ENCODE results near the gene RP9.
"Not testable (repeated sequence)": the region's sequence is repeated elsewhere in the genome, so short reads cannot be mapped to it uniquely, and the experiment has no call there.

Gene RP9

DNA sequence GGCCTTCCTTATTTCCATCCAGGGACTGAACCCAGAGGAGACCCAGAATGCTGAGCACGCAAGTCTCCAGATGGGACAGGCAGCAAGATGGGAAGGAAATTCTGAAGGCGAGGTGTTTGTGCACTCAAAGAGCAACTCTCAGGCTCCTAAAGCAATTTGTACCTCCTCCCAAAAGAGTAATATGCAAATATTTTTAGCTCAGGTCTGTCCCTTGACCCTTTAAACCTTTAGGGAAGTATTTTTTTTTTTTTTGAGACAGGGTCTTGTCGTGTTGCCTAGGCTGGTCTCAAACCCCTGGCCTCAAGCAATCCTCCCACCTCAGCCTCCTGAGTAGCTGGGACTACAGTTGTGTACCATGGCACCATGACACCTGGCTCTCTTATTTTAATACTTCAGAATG lies 8.4 kb downstream of the RP9 start:
- no peak for DNase-seq (ENCODE audit: low read depth)

DNA sequence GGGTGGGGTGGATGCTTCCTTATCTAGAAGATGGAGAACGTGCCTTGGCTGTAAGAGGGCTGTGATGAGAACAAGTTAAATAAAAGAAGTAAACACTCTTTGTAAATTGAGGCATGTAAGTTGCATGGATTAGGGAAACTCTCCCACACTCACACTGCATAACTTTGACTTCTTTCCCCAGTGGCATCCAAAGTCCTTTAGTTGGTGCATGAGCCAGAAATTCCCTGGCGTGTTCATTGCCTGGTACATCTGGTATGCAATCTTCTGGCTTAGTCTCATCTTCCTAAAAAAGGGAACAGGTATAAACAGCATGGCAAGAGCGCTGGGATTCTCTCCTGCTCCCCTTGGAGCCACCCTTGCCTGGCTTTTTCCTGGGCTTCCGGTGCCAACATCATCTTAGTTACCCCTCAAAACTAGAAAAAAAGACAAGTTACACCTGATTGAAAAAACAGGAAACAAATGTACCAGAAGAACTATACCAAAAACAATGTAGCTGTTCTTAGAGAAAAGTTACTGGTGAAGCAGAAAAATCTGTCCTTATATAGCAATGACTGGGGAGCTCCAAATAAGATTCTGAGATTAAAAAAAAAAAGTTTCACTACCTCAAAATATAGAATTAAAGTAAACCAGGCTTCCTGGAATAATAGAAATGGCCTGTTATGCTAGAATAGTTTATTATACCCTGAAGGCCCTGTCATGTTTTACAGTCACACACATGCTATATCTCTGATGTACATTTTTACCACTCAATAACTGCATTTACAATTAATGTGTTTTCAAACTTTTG lies 9.9 kb downstream of the RP9 start:
- no peak for DNase-seq (ENCODE audit: low read depth)

DNA sequence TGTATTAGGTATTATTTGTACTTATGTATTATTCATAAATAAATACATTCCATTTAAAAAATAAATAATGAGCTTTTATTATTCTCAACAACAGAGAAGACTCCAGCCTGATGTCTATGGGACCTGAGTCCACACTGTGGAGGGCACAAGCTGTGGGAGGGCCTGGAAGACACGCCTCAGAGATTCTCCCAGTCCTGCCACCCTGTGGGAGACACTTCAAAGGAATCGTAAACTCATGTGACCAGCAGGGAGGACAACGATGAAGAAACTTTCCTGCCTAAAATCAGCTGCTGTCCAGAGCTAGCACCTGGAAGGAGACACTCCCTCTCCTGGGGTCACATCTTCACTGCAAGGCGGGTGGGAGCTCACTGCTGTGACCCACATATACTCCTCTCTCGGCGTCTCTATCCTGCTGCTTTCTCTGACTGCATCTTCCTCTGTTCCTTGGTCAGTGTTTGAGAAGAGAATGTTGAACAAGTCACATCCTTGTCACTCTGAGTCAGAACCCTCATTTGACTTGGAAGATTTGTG lies 14.4 kb downstream of the RP9 start:
- DNase-seq (ENCODE audit: low read depth): not testable (repeated sequence)

DNA sequence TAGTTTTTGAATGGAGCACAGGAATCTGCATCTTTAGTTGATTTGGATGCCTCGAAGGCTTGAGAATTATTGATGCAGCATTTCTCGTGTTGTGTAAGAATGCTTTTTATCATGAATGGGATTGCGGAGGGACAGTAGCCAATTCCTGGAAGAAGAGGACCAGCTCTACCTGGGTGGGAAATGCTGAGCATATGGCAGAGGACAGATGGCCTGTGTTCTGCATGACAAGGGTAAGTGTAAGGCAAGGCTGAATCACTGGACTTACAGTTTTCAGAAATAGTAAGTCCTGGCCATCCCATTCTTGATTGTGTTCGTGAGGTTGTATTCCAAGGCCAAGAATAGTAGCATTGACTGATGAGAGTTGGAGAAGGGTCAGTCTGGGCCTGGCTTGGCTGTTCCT lies 15.9 kb downstream of the RP9 start:
- DNase-seq (ENCODE audit: low read depth): no peak

DNA sequence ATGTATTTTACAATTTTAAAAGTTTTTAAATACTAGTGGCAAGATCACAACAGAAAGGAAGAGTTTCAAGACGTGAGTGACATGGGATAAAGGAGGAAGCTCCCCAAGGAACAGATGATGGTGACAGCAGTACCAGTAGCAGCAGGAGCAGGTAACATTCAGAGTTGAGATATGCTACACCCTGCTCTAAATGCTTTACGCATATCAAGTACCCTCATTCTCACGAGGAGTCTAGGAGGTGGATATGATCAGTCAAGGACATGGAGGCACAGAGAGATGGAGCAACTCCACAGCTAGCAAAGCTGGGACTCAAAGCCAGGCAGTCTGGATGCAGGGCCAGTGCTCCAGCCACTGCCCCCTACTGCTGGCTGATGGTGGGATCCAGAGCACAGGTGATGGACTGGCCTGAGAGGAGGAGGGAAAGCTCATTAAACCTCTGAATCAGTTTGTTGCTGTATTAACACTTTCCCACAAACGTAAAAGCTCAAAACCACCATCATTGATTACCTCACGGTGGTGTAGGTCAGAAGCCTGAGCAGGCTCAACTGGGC lies 17.5 kb downstream of the RP9 start:
- DNase-seq (ENCODE audit: low read depth): no peak

DNA sequence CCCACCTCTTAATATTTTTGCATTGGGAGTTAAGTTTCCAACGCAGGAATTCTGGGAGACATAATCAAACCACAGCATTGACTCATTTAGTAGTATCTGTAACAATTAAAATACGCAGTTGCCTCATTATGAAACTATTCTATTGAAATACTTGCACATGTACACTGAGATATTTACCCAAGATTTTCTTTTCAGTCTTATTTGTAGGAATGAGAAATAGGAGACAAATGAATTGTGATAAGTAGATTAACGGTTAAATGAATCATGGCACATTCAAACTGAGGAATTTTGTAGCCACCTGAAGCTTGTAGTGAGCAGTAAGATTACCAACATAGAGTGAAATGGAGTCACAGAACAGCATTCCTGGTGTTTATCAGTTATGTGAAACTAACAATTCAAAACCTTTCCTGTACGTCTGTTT lies 18.1 kb downstream of the RP9 start:
- DNase-seq (ENCODE audit: low read depth): peak; percentile 47

DNA sequence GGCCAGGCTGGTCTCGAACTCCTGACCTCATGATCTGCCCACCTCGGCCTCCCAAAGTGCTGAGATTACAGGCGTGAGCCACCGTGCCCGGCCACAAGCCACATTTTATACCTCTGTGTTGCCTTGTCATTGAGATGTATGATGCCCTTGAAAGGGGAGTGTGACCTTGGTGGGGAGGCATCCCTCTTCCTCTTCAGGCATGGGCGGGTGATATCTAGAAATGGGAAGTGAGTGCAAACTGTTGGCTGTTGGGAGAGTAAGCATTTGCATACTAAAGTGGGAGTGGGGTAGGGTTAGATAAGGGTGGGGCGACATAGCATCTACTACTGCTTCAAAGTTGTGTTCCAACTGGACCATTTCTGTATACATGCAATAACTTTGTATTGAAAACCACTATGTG lies 20.1 kb downstream of the RP9 start:
- DNase-seq (ENCODE audit: low read depth): no peak

DNA sequence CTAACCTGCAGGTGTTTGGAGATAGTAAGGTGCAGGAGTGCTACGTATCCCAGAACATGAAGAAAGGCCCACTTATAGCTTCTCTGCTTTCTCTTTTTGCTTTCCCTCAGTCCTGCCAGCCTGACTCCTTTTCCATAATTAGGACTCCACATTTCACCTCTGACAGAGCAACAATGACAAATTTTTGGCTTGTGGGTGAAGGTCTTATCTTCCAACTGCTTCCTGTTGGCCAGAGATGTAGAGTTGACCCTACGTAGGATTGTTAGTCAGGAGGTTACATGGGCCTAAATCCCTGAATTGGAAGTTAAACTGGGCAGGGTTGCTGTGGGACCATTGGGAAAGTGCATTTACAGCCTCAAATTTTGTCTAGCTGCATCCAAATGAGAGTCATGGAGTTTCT lies 21.3 kb downstream of the RP9 start:
- no peak for DNase-seq (ENCODE audit: low read depth)

DNA sequence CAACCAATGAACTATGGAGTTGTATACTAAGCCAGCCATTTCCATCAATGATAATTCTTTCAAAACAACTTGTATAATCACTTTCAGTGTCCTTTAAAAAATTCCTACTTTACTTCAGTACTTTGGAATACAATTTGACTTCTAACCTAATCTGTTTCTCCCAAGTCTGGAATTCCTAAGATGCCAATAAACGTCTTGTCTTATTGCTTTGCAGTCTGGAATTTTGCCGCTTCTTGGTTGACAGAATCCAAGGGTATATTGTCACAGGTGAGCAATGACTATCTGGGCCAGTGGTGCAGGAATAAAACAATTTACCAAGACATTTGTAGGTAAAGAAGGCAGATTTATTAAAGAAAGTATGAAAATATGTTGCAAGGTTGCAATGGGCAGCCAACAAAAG lies 21.8 kb downstream of the RP9 start:
- no peak for DNase-seq (ENCODE audit: low read depth)

DNA sequence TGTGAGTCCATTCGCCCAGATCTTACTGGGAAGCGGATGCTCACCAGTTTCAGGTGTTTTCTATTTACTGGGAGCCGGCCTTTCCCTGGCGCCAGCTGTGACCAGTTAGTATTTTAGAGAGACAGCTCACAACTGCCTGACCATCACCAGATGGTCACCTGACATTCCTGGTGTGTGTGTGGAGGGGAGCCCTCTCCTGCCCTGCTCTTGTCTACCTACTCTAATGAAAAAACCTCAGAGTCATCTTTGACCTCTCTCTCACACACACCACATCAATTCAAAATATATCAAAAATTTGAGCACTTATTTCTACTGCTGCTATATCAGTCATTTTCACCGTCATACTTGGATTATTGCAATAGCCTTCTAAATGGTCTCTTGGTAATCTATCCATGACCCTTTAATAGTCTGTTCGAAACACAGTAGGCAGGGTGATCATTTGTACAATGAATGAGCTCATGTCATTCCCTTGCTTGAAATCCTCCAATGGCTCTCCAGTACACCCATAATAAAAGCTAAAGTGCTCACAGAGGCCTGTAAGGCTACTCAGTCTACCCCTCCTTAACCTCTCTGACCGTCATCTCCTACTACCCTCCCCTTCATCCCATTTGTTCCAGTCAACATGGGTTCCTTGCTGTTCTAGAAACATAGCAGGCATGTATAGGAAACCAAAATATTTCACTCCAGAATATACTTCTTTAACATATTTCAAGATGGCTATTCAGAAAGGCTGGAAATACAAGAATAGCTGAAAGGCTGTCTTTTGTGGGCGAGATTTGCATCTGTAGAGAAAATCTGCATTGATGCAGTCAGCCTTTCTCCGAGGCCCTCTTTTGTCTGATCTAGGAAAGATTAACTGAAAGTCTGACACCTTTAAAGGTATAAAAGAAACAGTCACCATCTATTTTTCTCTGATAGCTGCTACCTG lies 29.2 kb downstream of the RP9 start:
- no peak for DNase-seq (ENCODE audit: low read depth)

DNA sequence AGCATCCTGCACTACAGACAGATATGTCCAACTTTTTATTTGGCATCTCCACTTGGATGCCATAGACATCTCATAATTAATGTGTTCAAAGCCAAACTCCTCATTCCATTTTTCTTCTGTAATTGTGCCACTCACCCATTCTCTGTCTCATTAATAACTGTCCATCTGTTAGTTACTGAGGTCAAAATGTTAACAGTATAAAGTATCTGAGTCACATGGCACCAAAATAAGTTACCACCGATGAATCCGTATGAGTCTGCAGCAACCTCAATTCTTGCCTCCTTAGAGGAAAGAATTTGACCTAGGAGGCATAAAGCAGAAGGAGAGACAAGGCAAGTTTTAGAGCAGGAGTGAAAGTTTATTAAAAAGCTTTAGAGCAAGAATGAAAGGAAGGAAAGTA lies 30.1 kb downstream of the RP9 start:
- DNase-seq (ENCODE audit: low read depth): no peak

DNA sequence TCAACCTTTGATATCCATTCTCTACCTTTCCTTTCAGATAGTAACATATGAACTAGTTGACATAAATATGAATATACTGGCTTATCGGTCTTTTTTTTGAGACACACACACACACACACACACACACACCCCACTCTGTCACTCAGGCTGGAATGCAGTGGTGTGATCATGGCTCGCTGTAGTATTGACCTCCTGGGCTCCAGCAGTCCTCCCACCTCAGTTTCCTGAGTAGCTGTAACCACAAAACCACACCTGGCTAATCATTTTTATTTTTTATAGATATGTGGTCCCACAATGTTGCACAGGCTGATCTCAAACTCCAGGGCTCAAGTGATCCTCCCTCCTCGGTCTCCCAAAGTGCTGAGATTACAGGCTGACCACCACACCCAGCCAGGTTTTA lies 32.5 kb downstream of the RP9 start:
- DNase-seq (ENCODE audit: low read depth): no peak

DNA sequence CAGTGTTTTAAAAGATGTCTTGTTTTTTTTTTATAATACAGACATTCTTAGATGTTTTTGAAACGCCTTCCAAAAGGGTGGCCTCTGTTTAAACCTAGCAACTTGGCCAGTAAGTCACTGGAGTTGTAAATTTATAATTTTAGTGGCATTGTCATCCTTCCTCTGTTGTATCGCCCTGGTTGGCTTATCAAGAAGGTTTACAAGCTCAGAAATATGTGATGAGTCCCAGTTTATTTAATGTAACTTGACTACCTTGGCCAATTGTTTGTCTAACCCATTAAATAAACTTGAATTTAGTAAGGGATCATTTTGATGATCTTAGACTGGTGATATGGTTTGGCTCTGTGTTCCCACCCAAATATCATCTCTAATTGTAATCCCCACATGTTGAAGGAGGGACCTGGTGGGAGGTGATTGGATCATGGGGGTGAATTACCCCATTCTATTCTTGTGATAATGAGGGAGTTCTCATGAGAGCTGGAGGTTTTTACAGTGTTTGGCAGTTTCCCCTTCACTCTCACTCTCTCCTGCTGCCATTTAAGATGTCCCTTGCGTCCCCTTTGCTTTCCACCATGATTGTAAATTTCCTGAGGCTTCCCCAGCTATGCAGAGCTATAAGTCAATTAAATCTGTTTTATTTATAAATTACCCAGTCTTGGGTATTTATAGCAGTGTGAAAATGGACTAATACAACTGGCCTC lies 33.2 kb downstream of the RP9 start:
- no peak for DNase-seq (ENCODE audit: low read depth)

DNA sequence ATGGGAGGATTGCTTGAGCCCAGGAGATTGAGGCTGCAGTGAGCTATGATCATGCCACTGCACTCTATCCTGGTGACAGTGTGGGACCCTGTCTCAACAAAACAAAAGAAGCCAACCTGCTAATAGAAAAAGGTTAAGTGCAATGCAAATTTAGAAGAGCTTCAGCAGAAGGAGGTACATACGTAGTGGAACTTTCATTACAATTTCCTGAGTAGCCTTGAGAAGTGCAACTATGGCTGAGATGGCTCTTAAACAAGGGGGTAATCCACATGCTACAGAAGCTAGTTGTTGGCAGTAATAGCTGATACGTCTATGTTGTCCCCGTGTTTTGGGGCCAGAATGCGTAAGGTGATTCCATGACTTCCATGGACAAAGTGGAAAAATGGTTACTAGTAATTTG lies 36.0 kb downstream of the RP9 start:
- DNase-seq (ENCODE audit: low read depth): no peak

DNA sequence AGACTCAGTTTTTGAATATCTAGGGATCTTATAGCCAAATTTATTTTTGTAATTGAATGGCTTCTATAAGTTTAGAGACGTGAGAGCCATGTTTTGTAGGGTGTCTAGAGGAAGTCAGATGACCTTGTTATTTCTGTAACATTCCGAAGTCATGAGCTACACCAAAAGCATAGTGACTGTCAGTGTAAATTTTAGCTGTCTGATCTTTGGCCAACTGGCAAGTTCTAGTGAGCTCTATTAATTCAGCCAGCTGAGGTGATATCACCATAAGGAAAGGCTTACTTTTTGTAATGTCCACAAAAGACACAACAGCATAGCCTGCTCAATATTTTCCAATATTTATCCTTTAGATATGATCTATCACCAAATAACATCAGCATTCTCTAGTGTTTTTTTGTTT lies 36.7 kb downstream of the RP9 start:
- DNase-seq (ENCODE audit: low read depth): peak; percentile 45

DNA sequence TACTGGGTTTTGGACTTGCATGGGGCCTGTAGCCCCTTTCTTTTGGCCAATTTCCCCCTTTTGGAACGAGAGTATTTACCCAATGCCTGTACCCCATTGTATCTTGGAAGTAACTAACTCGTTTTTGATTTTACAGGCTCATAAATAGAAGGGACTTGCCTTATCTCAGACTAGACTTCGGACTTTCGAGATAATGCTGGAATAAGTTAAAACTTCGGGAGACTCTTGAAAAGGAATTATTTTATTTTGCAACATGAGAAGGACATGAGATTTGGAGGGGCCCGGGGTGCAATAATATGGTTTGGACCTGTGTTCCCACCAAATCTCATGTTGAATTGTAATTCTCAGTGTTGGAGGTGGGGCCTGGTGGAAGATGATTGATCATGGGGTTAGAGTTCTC lies 38.4 kb downstream of the RP9 start:
- DNase-seq (ENCODE audit: low read depth): no peak

DNA sequence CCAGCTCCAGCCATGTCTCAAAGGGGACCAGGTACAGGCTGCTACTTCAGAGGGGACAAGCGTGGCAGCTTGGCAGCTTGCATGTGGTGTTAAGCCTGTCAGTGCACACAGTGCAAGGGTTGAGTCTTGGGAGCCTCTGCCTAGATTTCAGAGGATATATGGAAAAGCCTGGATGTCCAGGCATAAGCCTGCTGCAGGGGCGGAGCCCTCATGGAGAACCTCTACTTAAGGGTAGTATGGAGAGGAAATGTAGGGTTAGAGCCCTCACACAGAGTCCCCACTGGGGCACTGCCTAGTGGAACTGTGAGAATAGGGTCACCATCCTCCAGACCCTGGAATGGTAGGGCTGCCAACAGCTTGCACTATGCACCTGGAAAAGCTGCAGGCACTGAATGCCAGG lies 38.9 kb downstream of the RP9 start:
- no peak for DNase-seq (ENCODE audit: low read depth)

DNA sequence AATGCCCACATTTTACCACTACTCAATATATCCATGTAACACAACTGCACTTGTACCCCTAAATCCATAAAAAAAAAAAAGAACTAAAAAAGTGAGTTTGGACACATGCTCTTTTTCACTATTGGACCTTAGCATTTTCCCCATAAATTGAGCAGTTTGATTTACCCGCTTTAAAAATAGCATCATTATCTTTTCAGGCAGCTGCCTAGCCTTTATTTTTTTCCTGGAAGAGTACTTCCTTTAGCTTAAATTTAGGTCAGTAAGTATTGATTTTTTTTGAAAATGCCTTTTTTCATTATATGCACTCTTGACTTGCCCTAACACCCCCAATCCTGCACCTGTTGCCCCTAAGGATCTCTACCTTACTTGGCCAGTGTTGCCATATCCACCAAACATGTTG lies 41.3 kb downstream of the RP9 start:
- no peak for DNase-seq (ENCODE audit: low read depth)

DNA sequence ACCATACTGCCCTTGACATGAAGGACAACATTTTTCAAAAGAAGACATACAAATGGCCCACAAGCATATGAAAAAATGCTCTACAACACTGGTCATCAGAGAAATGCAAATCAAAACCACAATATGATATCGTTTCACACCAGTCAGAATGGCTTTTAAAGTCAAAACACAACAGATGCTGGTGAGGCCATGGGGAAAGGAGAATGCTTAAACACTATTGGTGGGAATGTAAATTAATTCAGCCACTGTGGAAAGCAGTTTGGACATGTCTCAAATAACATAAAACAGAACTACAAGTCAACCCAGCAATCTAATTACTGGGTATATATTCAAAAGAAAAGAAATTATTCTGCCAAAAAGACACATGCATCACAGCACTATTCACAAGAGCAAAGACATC lies 42.4 kb downstream of the RP9 start:
- DNase-seq (ENCODE audit: low read depth): no peak

DNA sequence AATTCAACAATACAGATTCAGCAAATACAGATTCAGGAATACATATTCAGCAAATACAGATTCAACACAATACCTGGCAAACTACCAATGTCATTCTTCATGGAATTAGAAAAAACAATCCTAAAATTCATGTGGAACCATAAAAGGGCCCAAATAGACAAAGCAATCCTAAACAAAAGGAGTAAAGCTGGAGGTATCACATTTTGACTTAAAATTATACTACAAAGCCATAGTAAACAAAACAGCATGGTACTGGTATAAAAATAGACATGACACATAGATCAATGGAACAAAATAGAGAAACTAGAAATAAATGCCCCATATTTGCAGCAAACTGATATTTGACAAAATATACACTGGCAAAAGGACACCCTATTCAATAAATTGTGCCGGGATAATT lies 43.2 kb downstream of the RP9 start:
- no peak for DNase-seq (ENCODE audit: low read depth)

DNA sequence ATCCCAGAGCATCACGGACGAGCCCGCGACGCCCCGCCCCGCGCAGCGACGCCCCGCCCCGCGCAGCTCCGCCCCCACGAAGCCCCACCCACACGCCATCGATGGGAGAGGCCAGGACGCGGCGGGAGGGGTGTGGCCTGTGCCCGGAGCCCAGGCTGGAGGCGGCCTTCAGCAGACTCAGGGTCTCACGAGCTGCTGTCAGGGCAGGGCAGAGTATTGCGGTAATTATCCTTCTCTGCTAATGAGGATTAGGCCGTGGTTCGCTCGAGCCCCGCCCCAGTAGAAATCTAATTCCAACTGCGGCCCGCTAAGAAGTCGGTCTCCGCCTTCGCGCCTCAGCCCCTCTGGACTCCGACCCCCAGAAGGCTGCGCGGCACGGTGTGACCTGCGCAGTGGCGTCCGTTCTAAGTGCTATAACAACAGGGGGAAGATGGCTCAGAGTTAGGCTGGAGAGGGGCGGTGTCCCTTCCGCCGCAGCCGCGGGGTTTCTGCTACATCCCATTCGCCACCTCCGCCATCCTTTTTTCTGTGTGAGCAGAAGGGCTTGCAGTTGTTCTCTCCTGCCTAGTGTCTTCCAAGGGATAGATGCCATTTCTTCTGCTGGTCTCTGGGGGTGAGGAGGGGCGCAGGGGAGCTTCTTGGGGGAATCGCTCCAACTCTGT lies 46.3 kb downstream of the RP9 start:
- DNase-seq (ENCODE audit: low read depth): peak; percentile 90
